ENCODE data around the gene IDUA.

The IDUA gene

GRCh38 chr4:1015746-1016145 is 28.9 kb downstream of the IDUA start:
- no peak for DNase-seq (ENCODE audit: low spot score)

GRCh38 chr4:1017211-1017610 is 30.4 kb downstream of the IDUA start:
- DNase-seq (ENCODE audit: low spot score), result no peak

- DNase-seq (ENCODE audit: low spot score), result no peak
Observed at GRCh38 chr4:1017706-1018105, 30.9 kb downstream of the IDUA start.

GRCh38 chr4:1018147-1019020 is 31.5 kb downstream of the IDUA start:
- no peak for DNase-seq (ENCODE audit: low spot score)

GRCh38 chr4:1019320-1019719 is 32.5 kb downstream of the IDUA start:
- DNase-seq (ENCODE audit: low spot score), result no peak

GRCh38 chr4:1019729-1020470 is 33.1 kb downstream of the IDUA start:
- no peak for DNase-seq (ENCODE audit: low spot score)

GRCh38 chr4:1021386-1022050 is 34.7 kb downstream of the IDUA start:
- no peak for DNase-seq (ENCODE audit: low spot score)

- DNase-seq (ENCODE audit: low spot score), result no peak
Observed at GRCh38 chr4:1022051-1022738, 35.4 kb downstream of the IDUA start.

GRCh38 chr4:1022739-1023066 is 35.9 kb downstream of the IDUA start:
- no peak for DNase-seq (ENCODE audit: low spot score)

GRCh38 chr4:1023075-1023640 is 36.3 kb downstream of the IDUA start:
- DNase-seq (ENCODE audit: low spot score), result no peak

GRCh38 chr4:1023895-1024740 is 37.3 kb downstream of the IDUA start:
- DNase-seq (ENCODE audit: low spot score), result no peak

GRCh38 chr4:1024882-1025545 is 38.2 kb downstream of the IDUA start:
- no peak for DNase-seq (ENCODE audit: low spot score)

GRCh38 chr4:1026115-1026514 is 39.3 kb downstream of the IDUA start:
- no peak for DNase-seq (ENCODE audit: low spot score)

GRCh38 chr4:1027219-1027914 is 40.5 kb downstream of the IDUA start:
- no peak for DNase-seq (ENCODE audit: low spot score)

- DNase-seq (ENCODE audit: low spot score), result no peak
Observed at GRCh38 chr4:1027915-1028238, 41.0 kb downstream of the IDUA start.

GRCh38 chr4:1028574-1029220 is 41.9 kb downstream of the IDUA start:
- DNase-seq (ENCODE audit: low spot score), result no peak

- DNase-seq (ENCODE audit: low spot score), result no peak
Observed at GRCh38 chr4:1029529-1029928, 42.7 kb downstream of the IDUA start.

GRCh38 chr4:1030031-1030430 is 43.2 kb downstream of the IDUA start:
- no peak for DNase-seq (ENCODE audit: low spot score)

- DNase-seq (ENCODE audit: low spot score), result no peak
Observed at GRCh38 chr4:1030559-1030958, 43.7 kb downstream of the IDUA start.

- DNase-seq (ENCODE audit: low spot score), result no peak
Observed at GRCh38 chr4:1031346-1031745, 44.5 kb downstream of the IDUA start.
